Daoy (cell line): ENCODE data around the gene GADL1. TPM values are rescaled to one million over a fixed set of nuclear protein-coding genes. Genes with fewer than 3 reads are reported as not detected.

ENCODE experiments used
- DNase-seq: peaks from one replicate; pipeline ENCODE4 v3.0.0-alpha.2; 2015; ENCODE audit warnings: low read depth
- total RNA-seq: library from RNA; depleted of rRNA; stranded (reverse); fragments of >200 nt; shearing (Covaris generic); gene quantifications from 2 replicates; pipeline ENCODE4 v1.2.3, GENCODE V29; 2014; rRNA removed

The GADL1 gene, protein sequence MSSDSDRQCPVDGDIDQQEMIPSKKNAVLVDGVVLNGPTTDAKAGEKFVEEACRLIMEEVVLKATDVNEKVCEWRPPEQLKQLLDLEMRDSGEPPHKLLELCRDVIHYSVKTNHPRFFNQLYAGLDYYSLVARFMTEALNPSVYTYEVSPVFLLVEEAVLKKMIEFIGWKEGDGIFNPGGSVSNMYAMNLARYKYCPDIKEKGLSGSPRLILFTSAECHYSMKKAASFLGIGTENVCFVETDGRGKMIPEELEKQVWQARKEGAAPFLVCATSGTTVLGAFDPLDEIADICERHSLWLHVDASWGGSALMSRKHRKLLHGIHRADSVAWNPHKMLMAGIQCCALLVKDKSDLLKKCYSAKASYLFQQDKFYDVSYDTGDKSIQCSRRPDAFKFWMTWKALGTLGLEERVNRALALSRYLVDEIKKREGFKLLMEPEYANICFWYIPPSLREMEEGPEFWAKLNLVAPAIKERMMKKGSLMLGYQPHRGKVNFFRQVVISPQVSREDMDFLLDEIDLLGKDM
- not detected in 2 replicates for total RNA-seq

- peak; percentile 13 for DNase-seq
Measured at GRCh38 chr3:30894521-30895251, at the start of gene GADL1. TSS of gene GADL1 (minus strand) at chr3:30894661. CDS start at chr3:30894614, 47 bp downstream.

- DNase-seq = no peak
Measured at GRCh38 chr3:30944124-30944523, 49.7 kb upstream of the GADL1 start.

DNA sequence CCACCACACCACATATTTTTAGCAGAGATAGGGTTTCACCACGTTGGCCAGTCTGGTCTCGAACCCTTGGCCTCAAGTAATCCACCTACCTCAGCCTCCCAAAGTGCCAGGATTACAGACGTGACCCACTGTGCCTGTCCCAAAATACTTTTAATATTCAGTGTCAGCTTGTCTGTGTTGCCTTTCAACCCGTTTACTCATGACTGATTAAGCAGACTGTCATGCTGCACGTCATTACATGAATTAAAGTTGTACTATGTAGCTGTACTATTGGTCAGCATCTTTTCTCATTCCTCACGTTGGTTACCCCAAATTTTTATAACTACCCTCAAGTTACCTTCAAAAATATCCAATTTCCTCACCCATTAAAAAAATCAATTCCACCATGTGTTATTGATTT is 48.7 kb upstream of the GADL1 start:
- no peak for DNase-seq

GRCh38 chr3:30941342-30941741 is 46.9 kb upstream of the GADL1 start:
- no peak for DNase-seq

- no peak for DNase-seq
Measured at GRCh38 chr3:30940740-30941139, 46.3 kb upstream of the GADL1 start.

DNA sequence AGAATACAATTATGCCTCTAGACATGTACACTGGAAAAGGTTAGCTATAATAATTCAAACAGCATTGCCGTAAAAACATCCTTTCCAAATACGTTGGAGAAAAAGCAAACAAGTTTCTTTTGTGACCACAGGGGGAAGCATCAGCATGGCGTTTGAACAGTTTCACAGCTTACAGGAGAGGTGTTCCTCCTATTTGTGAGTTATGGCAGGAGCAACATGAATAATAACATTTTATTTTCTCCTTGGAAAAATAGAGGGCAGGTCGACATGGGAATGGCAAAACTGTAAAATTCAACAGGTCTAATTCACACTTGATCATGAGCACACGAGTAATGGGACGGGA is 39.7 kb upstream of the GADL1 start:
- peak; percentile 9 for DNase-seq

DNA sequence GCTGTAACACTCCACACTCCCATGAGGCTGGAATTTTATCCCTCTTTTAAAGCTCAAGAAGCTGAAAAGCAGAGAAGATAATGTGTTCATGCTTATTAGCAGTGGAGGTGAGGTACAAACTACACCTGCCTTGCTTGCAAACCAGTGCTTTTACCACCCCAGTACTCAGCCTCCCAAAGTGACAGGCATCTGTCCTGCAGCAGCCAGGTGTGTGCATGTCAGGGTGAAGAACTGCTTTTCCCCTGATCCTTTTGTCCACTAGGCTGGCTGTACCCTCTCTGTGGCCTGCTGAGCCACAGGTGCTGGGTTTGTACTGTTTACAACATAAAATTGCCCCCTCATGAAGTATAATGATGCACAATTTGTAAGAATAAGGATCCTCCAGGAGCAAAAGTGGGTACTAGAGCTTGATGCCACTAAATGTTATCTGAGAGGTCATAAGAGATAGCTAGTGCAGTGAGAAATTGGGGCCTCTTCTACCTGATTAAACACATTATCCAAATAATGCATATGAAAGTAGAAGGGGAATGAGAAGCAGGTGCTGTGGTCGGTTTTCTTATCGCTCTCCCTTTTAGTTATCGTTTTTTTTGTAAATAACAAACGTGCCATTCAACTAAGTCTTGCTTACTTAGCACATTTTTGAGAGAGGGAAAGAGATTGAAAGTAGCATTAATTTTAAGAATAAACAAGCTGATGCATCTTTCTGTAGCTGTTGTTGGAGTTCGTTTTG is 39.2 kb upstream of the GADL1 start:
- no peak for DNase-seq

GRCh38 chr3:30932513-30933098 is 38.1 kb upstream of the GADL1 start:
- DNase-seq = no peak

DNA sequence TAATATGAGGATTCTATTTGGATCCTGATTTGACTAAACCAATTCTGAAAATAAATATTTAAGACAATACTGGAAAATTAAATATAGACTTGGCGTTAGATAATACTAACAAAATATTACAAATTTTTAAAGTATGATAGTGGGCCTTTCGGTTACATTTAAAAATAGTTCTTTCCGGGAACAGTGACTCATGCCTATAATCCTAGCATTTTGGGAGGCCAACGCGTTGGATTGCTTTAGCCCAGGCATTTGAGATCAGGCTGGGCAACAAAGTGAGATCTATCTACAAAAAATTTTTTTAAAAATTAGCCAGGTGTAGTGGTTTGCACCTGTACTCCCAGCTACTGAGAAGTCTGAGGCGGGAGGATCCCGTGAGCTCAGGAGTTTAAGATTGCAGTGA is 30.3 kb upstream of the GADL1 start:
- no peak for DNase-seq

DNA sequence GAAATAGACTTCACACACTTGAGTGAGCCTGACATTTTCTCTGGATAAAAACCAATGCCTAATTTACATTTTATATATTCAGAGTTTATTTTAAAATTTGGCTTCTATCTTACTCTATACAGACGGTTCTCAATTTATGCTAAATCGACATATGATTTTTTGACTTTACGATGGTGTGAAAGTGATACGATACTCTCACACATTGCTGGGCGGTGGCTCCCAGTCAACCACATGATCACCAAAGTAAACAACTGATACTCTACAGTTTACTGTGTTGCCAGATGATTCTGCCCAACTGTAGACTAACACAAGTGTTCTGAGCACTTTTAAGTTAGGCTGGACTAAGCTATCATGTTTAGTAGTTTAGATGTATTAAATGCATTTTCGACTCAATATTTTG is 25.1 kb upstream of the GADL1 start:
- no peak for DNase-seq

GRCh38 chr3:30918761-30919160 is 24.3 kb upstream of the GADL1 start:
- no peak for DNase-seq

- no peak for DNase-seq
Measured at GRCh38 chr3:30915782-30916181, 21.3 kb upstream of the GADL1 start.

GRCh38 chr3:30914696-30915095 is 20.2 kb upstream of the GADL1 start:
- no peak for DNase-seq

DNA sequence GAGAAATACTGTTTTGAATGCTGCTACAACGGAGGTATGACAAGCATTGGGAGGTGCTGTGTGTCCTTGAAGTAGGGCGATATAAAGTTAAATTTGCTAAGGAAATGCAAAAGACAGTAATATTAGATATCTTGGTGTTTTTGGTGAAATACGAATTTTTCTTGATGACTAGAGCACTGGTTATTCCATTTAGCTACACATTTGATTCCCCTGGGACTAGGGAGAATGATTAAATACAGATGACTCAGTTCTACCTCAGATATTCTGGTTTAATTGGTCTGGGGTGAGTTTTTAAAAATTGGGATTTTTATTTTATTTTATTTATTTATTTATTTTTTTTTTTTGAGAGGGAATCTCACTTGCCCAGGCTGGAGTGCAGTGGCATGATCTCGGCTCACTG is 18.7 kb upstream of the GADL1 start:
- no peak for DNase-seq

DNA sequence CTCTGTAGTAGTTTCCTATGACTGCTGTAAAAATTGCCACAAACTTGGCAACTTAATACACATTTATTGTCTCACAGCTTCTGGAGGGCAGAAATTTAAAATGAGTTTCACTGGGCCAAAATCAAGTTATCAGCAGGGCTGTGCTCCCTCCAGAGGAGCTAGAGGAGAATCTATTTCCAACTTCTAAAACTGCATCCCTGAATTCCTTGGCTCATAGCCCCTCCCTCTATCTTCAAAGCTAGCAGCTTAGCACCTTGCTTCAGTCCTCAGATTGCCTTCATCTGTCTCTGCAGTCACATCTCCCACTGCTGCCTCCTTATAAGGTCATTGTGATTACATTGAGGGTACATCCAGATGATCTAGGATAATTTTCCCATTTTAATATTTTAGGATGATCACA is 17.8 kb upstream of the GADL1 start:
- DNase-seq = no peak

DNA sequence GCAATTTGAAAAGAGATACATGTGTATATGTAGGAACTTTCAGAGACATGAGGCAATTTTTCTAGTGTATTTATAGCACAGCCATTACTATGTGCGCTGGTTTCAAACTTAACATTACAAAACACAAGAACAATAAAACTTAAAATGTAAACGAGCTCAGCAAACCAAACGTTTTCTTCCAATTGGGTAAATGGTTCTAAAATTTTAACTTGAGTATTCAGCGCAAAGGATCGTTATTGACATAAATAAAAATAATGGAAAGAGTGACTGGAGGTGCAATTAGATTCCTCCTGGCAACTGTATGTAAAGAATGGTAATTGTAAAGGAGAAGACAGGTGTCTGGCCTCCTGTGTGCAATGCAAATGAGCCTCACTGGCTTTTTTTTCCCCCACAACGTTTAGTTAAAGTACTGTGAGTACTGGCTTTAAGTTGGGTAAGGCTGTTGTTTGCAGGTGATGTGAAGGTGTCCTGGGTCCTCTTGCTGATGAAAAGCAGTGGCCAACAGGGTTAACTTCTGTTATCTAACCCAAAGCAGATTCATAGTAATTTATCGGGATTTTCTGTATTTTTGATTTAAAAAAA is 14.1 kb upstream of the GADL1 start:
- no peak for DNase-seq

- no peak for DNase-seq
Measured at GRCh38 chr3:30904996-30905395, 10.5 kb upstream of the GADL1 start.

DNA sequence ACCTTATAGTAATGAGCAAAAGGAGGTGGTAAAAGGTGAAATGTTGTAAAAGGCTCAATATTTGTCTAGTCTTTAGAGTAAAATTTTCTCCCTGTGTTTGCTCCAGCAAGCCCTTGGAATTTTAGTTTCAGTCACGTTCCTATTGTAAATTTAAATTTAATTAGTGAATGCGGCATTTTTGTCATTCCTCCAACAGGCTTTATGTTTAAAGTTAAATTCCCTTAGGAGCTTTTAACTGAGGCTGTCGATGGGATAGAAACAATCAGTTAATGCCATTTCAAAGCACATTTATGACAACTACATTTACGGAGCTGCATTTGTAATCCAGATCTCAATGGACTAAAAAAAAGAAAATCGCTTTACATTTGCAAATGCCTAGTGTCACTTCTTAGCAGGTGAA is 868 bp upstream of the GADL1 start:
- DNase-seq = no peak

- DNase-seq = no peak
Measured at GRCh38 chr3:30893678-30894325, 659 bp downstream of the GADL1 start.

GRCh38 chr3:30890907-30891306 is 3.6 kb downstream of the GADL1 start:
- DNase-seq = no peak

DNA sequence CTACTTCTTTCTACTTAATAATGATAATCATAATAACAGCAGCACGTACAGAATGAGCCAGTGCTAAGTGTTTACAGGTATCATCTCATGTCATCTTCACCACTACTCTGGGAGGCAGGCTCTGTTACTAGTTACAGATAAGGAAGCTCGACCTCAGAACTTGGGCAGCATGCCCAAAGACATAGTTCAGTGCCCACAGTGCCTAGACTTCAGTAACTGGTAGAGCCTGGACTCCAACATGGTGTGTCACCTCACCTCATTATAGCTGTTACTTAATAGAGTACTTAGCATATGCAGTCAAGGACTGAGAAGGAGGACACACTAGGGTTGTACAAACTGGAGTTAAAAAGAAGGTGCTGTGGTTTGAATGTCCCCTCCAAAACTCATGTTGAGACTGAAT is 7.6 kb downstream of the GADL1 start:
- DNase-seq = no peak
